Measurements from ENCODE around the gene MS4A18.
A peak's percentile ranks its signal among the peaks of the same experiment; 100 is the strongest.

The MS4A18 gene

GRCh38 chr11:60771879-60772525, 47.5 kb downstream of the MS4A18 start:
- H3K4me1 ChIP-seq, result peaks cover 0 to 11% (median 6%) of the 10 kb centered on the region in 4 donors
- peaks cover 0 to 39% of the 10 kb centered on the region in 2 donors for H3K27me3 ChIP-seq
- no peak for DNase-seq
- intact Hi-C loops (cut with DNase I; ENCODE audit: low total_unique reads), result no loop called here
- H3K4me3 ChIP-seq, result no peak overlapping the region
- no peak overlapping the region for H3K27ac ChIP-seq
- TF ChIP-seq CTCF (IDR thresholded peaks at IDR 0.05), result no peak
- H3K9me3 ChIP-seq, result no peaks in the 10 kb centered on the region
- no peaks in the 10 kb centered on the region for H3K36me3 ChIP-seq

GRCh38 chr11:60772666-60773065, 48.1 kb downstream of the MS4A18 start:
- Histone ChIP-seq H3K4me1 (peaks cover 0 to 11% (median 6%) of the 10 kb centered on the region in 4 donors), H3K36me3 (no peaks in the 10 kb centered on the region), H3K4me3 (no peak overlapping the region), H3K27ac (no peak overlapping the region), H3K9me3 (no peaks in the 10 kb centered on the region), H3K27me3 (peaks cover 0 to 32% of the 10 kb centered on the region in 2 donors)
- no peak for DNase-seq
- TF ChIP-seq CTCF (IDR thresholded peaks at IDR 0.05), result no peak
- intact Hi-C loops (cut with DNase I; ENCODE audit: low total_unique reads), result no loop called here

GRCh38 chr11:60774726-60775125, 50.2 kb downstream of the MS4A18 start:
- H3K36me3 ChIP-seq, result no peaks in the 10 kb centered on the region
- H3K4me1 ChIP-seq, result peaks cover 0 to 11% (median 6%) of the 10 kb centered on the region in 4 donors
- no peak for DNase-seq
- H3K9me3 ChIP-seq, result no peaks in the 10 kb centered on the region
- H3K4me3 ChIP-seq, result no peak overlapping the region
- H3K27me3 ChIP-seq, result peaks cover 0 to 16% of the 10 kb centered on the region in 2 donors
- intact Hi-C loops (cut with DNase I; ENCODE audit: low total_unique reads), result no loop called here
- no peak overlapping the region for H3K27ac ChIP-seq
- TF ChIP-seq CTCF (IDR thresholded peaks at IDR 0.05), result no peak

GRCh38 chr11:60775420-60775961, 51.0 kb downstream of the MS4A18 start:
- H3K4me3 ChIP-seq, result no peak overlapping the region
- H3K27me3 ChIP-seq, result peaks cover 0 to 14% of the 10 kb centered on the region in 2 donors
- H3K36me3 ChIP-seq, result no peaks in the 10 kb centered on the region
- H3K27ac ChIP-seq, result no peak overlapping the region
- intact Hi-C loops (cut with DNase I; ENCODE audit: low total_unique reads), result no loop called here
- peaks cover 0 to 11% (median 6%) of the 10 kb centered on the region in 4 donors for H3K4me1 ChIP-seq
- DNase-seq, result peak; percentile 86
- TF ChIP-seq CTCF (IDR thresholded peaks at IDR 0.05), result peak; percentile 77 to 88
- H3K9me3 ChIP-seq, result no peaks in the 10 kb centered on the region

GRCh38 chr11:60776167-60776566, 51.6 kb downstream of the MS4A18 start:
- no peak for TF ChIP-seq CTCF (IDR thresholded peaks at IDR 0.05)
- Histone ChIP-seq H3K27ac (no peak overlapping the region), H3K4me1 (peaks cover 0 to 11% (median 6%) of the 10 kb centered on the region in 4 donors), H3K36me3 (no peaks in the 10 kb centered on the region), H3K9me3 (no peaks in the 10 kb centered on the region), H3K27me3 (peaks cover 0 to 13% of the 10 kb centered on the region in 2 donors), H3K4me3 (no peak overlapping the region)
- DNase-seq, result no peak
- intact Hi-C loops (cut with DNase I; ENCODE audit: low total_unique reads), result no loop called here
